ENCODE results near the gene MRPL22.
"Not testable (repeated sequence)": the region's sequence is repeated elsewhere in the genome, so short reads cannot be mapped to it uniquely, and the experiment has no call there.

MRPL22 gene

DNA sequence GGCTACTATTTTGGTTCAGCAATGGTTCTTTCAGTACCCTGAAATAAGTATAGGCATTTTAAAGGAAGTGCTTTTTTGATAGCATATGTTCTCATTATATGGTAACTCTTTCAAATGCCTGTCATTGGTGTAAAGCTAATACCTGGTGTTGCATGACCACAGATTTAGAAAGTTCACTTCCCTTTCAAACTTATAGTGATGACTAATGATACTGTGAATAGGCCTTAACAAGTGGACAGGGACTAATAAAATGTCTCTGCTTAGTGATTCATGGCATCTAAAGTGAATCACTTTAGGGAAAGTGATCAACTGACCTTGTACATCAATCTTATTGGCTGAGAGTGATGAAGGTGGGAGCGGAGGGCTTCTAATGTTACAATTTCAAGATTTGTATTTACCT, 21.6 kb downstream of the MRPL22 start:
- no peak for DNase-seq
- peaks cover 3% of the 10 kb centered on the region for H3K4me1 Mint-ChIP-seq
- H3K27me3 Mint-ChIP-seq = no peaks in the 10 kb centered on the region
- peaks cover 21% of the 10 kb centered on the region for H3K36me3 Mint-ChIP-seq
- no peak overlapping the region for H3K27ac Mint-ChIP-seq
- CTCF ChIA-PET = no interaction called here
- H3K4me3 Mint-ChIP-seq = no peak overlapping the region
- no peaks in the 10 kb centered on the region for H3K9me3 Mint-ChIP-seq

- H3K27ac Mint-ChIP-seq = peak overlapping the region; percentile 42
- CTCF ChIA-PET = no interaction called here
- no peaks in the 10 kb centered on the region for H3K27me3 Mint-ChIP-seq
- H3K4me1 Mint-ChIP-seq = peaks cover 3% of the 10 kb centered on the region
- DNase-seq = no peak
- H3K4me3 Mint-ChIP-seq = no peak overlapping the region
- no peaks in the 10 kb centered on the region for H3K9me3 Mint-ChIP-seq
- peaks cover 16% of the 10 kb centered on the region for H3K36me3 Mint-ChIP-seq
These were observed 25.4 kb downstream of the MRPL22 start for GRCh38 chr5:154966081-154966841.

GRCh38 chr5:154966874-154967273, 26.0 kb downstream of the MRPL22 start:
- DNase-seq = no peak
- Mint-ChIP-seq H3K4me1 (peaks cover 3% of the 10 kb centered on the region), H3K9me3 (no peaks in the 10 kb centered on the region), H3K4me3 (no peak overlapping the region), H3K27ac (no peak overlapping the region), H3K27me3 (no peaks in the 10 kb centered on the region), H3K36me3 (peaks cover 16% of the 10 kb centered on the region)
- CTCF ChIA-PET = no interaction called here

DNA sequence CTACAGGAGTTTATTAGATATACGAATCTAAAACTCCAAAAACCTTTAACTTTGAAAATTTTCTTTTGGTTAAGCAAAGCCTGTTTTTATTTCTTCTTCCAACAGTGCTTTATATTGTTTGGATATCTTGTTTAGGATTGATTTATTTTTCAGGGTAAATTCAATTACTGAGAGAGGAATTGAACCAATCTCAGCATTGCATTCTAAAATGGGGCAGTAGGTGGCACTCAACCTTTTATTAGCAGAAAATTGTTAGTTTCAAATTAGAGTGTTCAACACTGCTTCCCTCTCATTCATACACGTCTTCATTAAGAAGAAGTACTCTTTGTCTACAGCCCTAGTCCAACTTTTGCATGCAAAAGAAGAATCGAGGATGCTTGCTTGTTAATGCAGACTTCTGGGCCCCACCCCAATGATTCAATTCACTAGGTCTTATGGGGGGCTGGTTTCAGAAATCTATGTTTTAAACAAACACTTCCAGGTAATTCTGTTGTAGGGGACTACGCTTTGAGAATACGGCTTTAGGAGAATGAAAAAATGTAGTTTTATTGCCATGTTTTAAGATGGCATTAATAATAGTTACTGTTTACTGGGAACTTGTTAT, 26.6 kb downstream of the MRPL22 start:
- CTCF ChIA-PET = interaction anchor here (1.0 to 1.3 kb wide), 2 partner anchors 17 to 22 kb away, joined by 3 to 4 read pairs; no protein-coding TSS in a partner anchor
- no peak for DNase-seq
- no peak overlapping the region for H3K27ac Mint-ChIP-seq
- H3K36me3 Mint-ChIP-seq = peaks cover 14% of the 10 kb centered on the region
- peaks cover 3% of the 10 kb centered on the region for H3K4me1 Mint-ChIP-seq
- H3K4me3 Mint-ChIP-seq = no peak overlapping the region
- no peaks in the 10 kb centered on the region for H3K27me3 Mint-ChIP-seq
- no peaks in the 10 kb centered on the region for H3K9me3 Mint-ChIP-seq

DNA sequence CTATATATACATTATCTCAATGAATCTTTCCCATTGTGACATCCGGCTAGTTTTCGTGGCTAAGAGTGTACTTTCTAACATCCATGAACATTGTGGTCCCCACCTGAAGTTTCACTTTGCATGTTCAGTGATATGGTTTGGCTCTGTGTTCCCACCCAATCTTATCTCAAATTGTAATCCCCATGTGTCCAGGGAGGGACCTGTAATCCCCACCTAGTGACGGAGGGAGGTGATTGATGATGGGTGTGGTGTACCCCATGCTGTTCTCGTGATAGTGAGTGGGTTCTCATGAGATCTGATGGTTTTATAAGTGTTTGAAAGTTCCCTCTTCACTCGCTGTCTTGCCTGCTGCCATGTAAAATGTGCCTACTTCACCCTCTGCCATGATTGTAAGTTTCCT, 28.1 kb downstream of the MRPL22 start:
- Mint-ChIP-seq H3K27ac (no peak overlapping the region), H3K27me3 (no peaks in the 10 kb centered on the region), H3K4me1 (peaks cover 3% of the 10 kb centered on the region), H3K36me3 (peaks cover 12% of the 10 kb centered on the region), H3K4me3 (no peak overlapping the region), H3K9me3 (no peaks in the 10 kb centered on the region)
- CTCF ChIA-PET = interaction anchor here (1.2 to 1.3 kb wide), 2 partner anchors 23 to 35 kb away, joined by 3 to 4 read pairs; no protein-coding TSS in a partner anchor
- DNase-seq = no peak

- Mint-ChIP-seq H3K36me3 (peaks cover 13% of the 10 kb centered on the region), H3K27ac (no peak overlapping the region), H3K27me3 (no peaks in the 10 kb centered on the region), H3K4me1 (no peaks in the 10 kb centered on the region), H3K4me3 (no peak overlapping the region), H3K9me3 (no peaks in the 10 kb centered on the region)
- CTCF ChIA-PET = interaction anchor here (0.7 kb wide), 2 partner anchors 11 to 437 kb away, joined by 3 read pairs; no protein-coding TSS in a partner anchor
- DNase-seq = no peak
These were observed 29.9 kb downstream of the MRPL22 start for GRCh38 chr5:154970759-154971158.

DNA sequence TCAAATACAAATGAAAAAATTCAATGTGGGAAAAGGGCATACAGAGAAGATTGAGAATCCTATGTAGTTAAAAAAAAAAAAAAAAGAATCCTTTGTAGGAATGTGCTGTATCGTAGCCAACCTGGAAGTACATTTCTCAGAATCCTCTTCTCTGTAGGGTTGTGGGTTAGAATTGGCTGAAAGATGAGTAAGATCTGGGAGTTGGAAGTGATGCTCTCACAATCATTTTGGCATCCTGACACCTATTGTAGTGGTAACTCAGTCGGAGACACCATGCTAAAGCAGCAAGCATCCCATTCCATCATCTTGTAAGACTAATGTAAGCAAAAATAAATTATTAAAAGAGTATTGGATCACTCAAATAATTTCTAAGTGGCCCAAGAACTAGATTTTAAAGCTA, 30.6 kb downstream of the MRPL22 start:
- H3K27ac Mint-ChIP-seq = no peak overlapping the region
- peaks cover 14% of the 10 kb centered on the region for H3K36me3 Mint-ChIP-seq
- H3K9me3 Mint-ChIP-seq = peaks cover 2% of the 10 kb centered on the region
- H3K27me3 Mint-ChIP-seq = no peaks in the 10 kb centered on the region
- DNase-seq = no peak
- H3K4me1 Mint-ChIP-seq = no peaks in the 10 kb centered on the region
- CTCF ChIA-PET = interaction anchor here (0.7 kb wide), 1 partner anchor 11 kb away, joined by 3 read pairs; no protein-coding TSS in a partner anchor
- H3K4me3 Mint-ChIP-seq = no peak overlapping the region

GRCh38 chr5:154972476-154973080, 31.7 kb downstream of the MRPL22 start:
- Mint-ChIP-seq H3K4me3 (no peak overlapping the region), H3K36me3 (peaks cover 14% of the 10 kb centered on the region), H3K4me1 (no peaks in the 10 kb centered on the region), H3K9me3 (peaks cover 3% of the 10 kb centered on the region), H3K27me3 (no peaks in the 10 kb centered on the region), H3K27ac (no peak overlapping the region)
- CTCF ChIA-PET = interaction anchor here (0.6 to 0.9 kb wide), 3 partner anchors 11 to 32 kb away, joined by 3 read pairs; no protein-coding TSS in a partner anchor
- DNase-seq = no peak

- H3K4me1 Mint-ChIP-seq, DNase-seq, H3K27me3 Mint-ChIP-seq, CTCF ChIA-PET, H3K9me3 Mint-ChIP-seq, H3K36me3 Mint-ChIP-seq, H3K4me3 Mint-ChIP-seq, H3K27ac Mint-ChIP-seq: not testable (repeated sequence)
These were observed 35.2 kb downstream of the MRPL22 start for GRCh38 chr5:154976082-154976481.

DNA sequence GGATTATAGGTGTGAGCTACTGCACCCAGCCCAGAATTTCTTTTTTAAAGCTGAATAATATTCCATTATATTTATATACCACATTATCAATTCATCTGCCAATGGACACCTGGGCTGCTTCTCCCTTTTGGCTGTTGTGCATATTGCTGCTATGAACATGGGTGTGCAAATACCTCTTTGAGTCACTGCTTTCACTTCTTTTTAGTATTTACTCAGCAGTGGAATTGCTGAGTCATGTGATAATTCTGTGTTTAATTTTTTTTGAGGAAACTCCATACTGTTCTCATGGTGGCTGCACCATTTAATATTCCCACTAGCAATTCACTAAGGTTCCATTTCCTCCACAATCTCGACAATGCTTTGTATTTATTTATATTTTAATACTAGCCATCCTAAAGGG, 36.5 kb downstream of the MRPL22 start:
- CTCF ChIA-PET = no interaction called here
- Mint-ChIP-seq H3K4me1 (no peaks in the 10 kb centered on the region), H3K36me3 (peaks cover 9% of the 10 kb centered on the region), H3K27me3 (no peaks in the 10 kb centered on the region), H3K9me3 (peaks cover 3% of the 10 kb centered on the region), H3K4me3 (no peak overlapping the region), H3K27ac (no peak overlapping the region)
- DNase-seq = no peak

DNA sequence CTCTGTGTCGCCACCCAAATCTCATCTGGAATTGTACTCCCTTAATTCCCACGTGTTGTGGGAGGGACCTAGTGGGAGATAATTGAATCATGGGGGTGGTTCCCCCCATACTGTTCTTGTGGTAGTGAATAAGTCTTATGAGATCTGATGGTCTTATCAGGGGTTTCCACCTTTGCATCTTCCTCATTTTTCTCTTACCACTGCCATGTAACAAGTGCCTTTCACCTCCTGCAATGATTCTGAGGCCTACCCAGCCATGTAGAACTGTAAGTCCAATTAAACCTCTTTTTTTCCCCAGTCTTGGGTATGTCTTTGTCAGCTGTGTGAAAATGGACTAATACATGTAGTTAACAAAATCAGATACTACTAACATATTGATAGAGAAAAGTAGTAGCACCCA, 37.4 kb downstream of the MRPL22 start:
- CTCF ChIA-PET, H3K4me1 Mint-ChIP-seq, H3K27me3 Mint-ChIP-seq, H3K9me3 Mint-ChIP-seq, H3K36me3 Mint-ChIP-seq, H3K4me3 Mint-ChIP-seq, DNase-seq, H3K27ac Mint-ChIP-seq: not testable (repeated sequence)

GRCh38 chr5:154984946-154985516, 44.2 kb downstream of the MRPL22 start:
- no peaks in the 10 kb centered on the region for H3K9me3 Mint-ChIP-seq
- H3K4me1 Mint-ChIP-seq = no peaks in the 10 kb centered on the region
- CTCF ChIA-PET = interaction anchor here (0.7 to 1.0 kb wide), 2 partner anchors 12 to 17 kb away, joined by 3 read pairs; no protein-coding TSS in a partner anchor
- no peak overlapping the region for H3K4me3 Mint-ChIP-seq
- no peaks in the 10 kb centered on the region for H3K36me3 Mint-ChIP-seq
- H3K27ac Mint-ChIP-seq = no peak overlapping the region
- no peak for DNase-seq
- peaks cover 4% of the 10 kb centered on the region for H3K27me3 Mint-ChIP-seq

DNA sequence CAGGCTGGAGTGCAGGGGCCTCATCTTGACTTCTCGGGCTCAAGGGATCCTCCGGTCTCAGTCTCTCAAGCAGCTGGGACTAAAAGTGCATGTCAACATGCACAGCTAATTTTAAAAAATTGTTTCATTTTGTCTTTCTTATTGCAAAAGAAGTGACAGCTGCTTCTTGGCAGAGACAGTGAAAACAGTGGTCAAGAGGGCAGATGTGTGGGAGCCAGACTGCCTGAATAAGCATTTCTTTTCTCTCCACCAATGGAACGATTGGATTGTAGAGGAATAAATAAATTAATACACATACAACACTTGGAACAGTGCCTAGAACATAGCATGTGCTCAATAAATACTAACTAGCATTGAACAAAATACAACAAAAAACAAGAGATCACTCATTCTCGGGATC, 45.3 kb downstream of the MRPL22 start:
- Mint-ChIP-seq H3K27ac (no peak overlapping the region), H3K9me3 (no peaks in the 10 kb centered on the region), H3K4me1 (no peaks in the 10 kb centered on the region), H3K27me3 (peaks cover 4% of the 10 kb centered on the region), H3K36me3 (no peaks in the 10 kb centered on the region), H3K4me3 (no peak overlapping the region)
- CTCF ChIA-PET = no interaction called here
- DNase-seq = no peak

- H3K9me3 Mint-ChIP-seq = no peaks in the 10 kb centered on the region
- no peak for DNase-seq
- CTCF ChIA-PET = no interaction called here
- no peaks in the 10 kb centered on the region for H3K4me1 Mint-ChIP-seq
- no peaks in the 10 kb centered on the region for H3K36me3 Mint-ChIP-seq
- H3K4me3 Mint-ChIP-seq = no peak overlapping the region
- no peak overlapping the region for H3K27ac Mint-ChIP-seq
- peaks cover 4% of the 10 kb centered on the region for H3K27me3 Mint-ChIP-seq
These were observed 48.8 kb downstream of the MRPL22 start for GRCh38 chr5:154989626-154990025.

Data from activated naive CD4-positive, alpha-beta T cell treated with anti-CD3 and anti-CD28 coated beads, Interleukin-2, amount 10 ng/mL, durations not matched to agents 7 days and 5 days (primary cell).